Esophagus squamous epithelium (tissue), 5 donors: Measurements from ENCODE around the gene TMEM239. TPM values are rescaled to one million over a fixed set of nuclear protein-coding genes. Genes with fewer than 3 reads are reported as not detected.

Experiments used
- DNase-seq: peaks from one replicate; lab custom pipeline; 2025; lab: John Stamatoyannopoulos, UW
- H3K27ac ChIP-seq, 4 donors: fragments of 200-600 bp; sonication (generic); one replicate each; pipeline ENCODE4 v1.5.1; 2016 to 2019; ENCODE audit warnings: mild to moderate bottlenecking in 1 of 4
- H3K27me3 ChIP-seq, 4 donors: fragments of 200-600 bp; sonication (generic); 1 replicate in 3 of 4; 2 replicates in 1 of 4; pipeline versions ENCODE4 v1.5.1 to v1.6.0; 2017 to 2021; ENCODE audit warnings: antibody characterized with exemption in 1 of 4
- H3K36me3 ChIP-seq, 3 donors: fragments of 200-600 bp; sonication (generic); one replicate each; pipeline ENCODE4 v1.5.1; 2016 to 2019
- H3K4me1 ChIP-seq, 3 donors: fragments of 200-600 bp; sonication (generic); one replicate each; pipeline ENCODE4 v1.5.1; 2017 to 2019
- H3K4me3 ChIP-seq, 4 donors: fragments of 200-600 bp; sonication (generic); 1 replicate in 3 of 4; 2 replicates in 1 of 4; pipeline ENCODE4 v1.5.1; 2016 to 2019; ENCODE audit warnings: mild to moderate bottlenecking in 2 of 4, moderate library complexity in 1 of 4
- H3K9me3 ChIP-seq, 3 donors: fragments of 200-600 bp; sonication (generic); one replicate each; pipeline ENCODE4 v1.5.1; 2016 to 2019
- POLR2A ChIP-seq, 4 donors: fragments of 450-650 bp; IDR thresholded peaks; one replicate each; pipeline ENCODE4 v1.6.1; 2017; ENCODE audit warnings: antibody characterized with exemption in 4 of 4, mild to moderate bottlenecking in 4 of 4, moderate library complexity in 3 of 4
- WGBS, 2 donors: methylation state at CpG; one replicate each; pipeline ENCODE4 v1.1.5; 2018; 5-methylcytosine and 5-hydroxymethylcytosine counted together
- intact Hi-C: fragments of 100-400 bp; cut with DNase I; formaldehyde crosslinking; loops from one replicate; pipeline ENCODE4 v1.15.0; 2022
- total RNA-seq, 4 donors: library from RNA; depleted of rRNA; stranded (reverse); fragments of >200 nt; gene quantifications; one replicate each; pipeline ENCODE4 v1.1.0, GENCODE V29; 2016
- TF ChIP-seq, protein P1 (sequence below), 6 experiments: fragments of 450-650 bp in 4 of 6; fragments of 200-600 bp in 2 of 6; sonication (generic) in 2 of 6; IDR thresholded peaks; one replicate each; pipeline ENCODE4 v1.5.1; 2016 to 2019; ENCODE audit warnings: antibody characterized with exemption in 6 of 6, mild to moderate bottlenecking in 4 of 6, moderate library complexity in 4 of 6
- donor health status: DM: yes; HTN: yes; CAD: no.

TMEM239 gene
- total RNA-seq, 4 donors from 2014 or later: not detected

DNA sequence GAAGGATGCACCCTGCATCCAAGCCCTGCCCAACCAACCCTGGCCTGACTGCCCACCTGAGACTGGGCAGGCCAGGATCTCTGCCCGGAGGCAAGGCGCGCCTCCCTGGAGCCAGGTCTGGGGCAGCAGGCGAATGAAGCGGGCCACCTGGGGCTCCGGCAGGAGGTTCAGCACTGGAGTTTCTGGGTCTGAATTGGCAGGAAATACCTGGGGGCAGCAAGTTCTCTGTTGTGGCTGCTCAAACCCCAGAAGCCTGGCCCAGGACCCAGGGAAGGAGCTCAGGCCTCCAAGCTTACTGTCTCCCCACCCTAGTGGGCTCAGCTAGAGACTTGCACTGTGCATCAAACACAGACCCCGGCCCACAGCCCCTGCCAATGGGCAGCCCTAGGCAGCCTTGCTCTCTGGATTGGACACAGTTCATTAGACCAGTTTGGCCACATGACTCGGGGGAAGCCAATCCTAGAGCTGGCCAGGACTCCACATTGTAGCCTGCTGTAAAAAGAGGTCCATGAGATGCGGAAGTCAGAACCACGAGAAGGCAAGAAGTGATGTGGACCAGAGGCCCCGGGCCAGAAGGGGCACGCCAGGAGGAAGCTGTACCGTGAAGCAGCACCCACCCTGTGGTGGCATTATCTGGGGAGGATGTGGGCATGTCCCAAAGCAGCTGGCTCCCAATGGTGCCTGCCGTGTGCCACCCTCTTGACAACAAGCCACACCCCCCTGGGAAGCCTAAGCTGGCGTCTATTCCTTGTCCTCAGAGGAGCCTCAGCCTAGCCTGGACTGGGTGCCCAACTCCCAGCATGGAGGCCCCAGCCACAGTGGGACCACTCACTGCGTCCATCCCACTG is 18.8 kb upstream of the TMEM239 start:
- no peaks in the 10 kb centered on the region for H3K36me3 ChIP-seq
- 50 to 100% methylated on average over 2 of the region's 16 CpGs for WGBS, 2 donors
- H3K4me3 ChIP-seq: no peak overlapping the region
- no peaks in the 10 kb centered on the region for H3K9me3 ChIP-seq
- peaks cover 13 to 38% (median 19%) of the 10 kb centered on the region in 3 donors for H3K4me1 ChIP-seq
- TF ChIP-seq, protein P1, sequence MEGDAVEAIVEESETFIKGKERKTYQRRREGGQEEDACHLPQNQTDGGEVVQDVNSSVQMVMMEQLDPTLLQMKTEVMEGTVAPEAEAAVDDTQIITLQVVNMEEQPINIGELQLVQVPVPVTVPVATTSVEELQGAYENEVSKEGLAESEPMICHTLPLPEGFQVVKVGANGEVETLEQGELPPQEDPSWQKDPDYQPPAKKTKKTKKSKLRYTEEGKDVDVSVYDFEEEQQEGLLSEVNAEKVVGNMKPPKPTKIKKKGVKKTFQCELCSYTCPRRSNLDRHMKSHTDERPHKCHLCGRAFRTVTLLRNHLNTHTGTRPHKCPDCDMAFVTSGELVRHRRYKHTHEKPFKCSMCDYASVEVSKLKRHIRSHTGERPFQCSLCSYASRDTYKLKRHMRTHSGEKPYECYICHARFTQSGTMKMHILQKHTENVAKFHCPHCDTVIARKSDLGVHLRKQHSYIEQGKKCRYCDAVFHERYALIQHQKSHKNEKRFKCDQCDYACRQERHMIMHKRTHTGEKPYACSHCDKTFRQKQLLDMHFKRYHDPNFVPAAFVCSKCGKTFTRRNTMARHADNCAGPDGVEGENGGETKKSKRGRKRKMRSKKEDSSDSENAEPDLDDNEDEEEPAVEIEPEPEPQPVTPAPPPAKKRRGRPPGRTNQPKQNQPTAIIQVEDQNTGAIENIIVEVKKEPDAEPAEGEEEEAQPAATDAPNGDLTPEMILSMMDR (IDR thresholded peaks at IDR 0.05): no peak
- TF ChIP-seq POLR2A (IDR thresholded peaks at IDR 0.05): no peak
- DNase-seq: no peak
- intact Hi-C loops: no loop called here
- no peak overlapping the region for H3K27ac ChIP-seq
- H3K27me3 ChIP-seq: peaks cover 0 to 85% (median 8%) of the 10 kb centered on the region in 4 donors

DNA sequence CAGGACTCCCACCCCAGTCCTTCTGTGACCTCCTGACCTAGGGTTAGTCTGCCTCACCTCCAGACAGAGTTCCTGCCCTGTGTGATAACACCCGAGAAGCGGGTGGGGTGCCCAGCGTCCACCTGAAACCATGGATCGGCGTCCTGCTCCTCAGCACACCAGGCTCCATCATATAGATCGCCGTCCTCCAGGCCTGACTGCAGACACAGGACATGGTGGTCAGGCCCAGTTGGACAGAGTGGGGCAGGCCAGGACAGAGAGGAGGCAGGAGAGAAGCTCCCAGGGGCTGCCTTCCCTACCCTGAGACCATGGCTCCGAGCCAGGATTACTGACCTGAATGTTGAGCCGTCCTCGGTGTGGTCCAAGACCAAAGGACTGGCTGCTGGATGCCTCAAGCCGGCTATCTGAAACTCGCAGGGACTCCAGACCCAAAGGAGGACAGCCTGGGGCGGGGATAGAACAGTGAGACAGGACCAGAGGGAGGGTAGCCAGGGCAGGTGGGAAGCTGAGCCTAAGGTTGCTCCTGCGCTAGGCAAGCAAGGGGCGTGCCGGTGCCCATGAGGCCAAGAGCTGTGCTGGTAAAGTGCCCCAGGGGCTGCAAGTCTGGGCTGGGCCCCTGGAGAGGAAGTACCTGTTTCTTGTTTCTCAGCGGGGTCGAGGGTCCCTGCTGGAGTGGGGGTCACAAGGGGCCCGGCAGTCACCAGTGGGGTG is 17.9 kb upstream of the TMEM239 start:
- TF ChIP-seq, protein P1 (IDR thresholded peaks at IDR 0.05): no peak
- no peak for TF ChIP-seq POLR2A (IDR thresholded peaks at IDR 0.05)
- intact Hi-C loops: no loop called here
- no peak overlapping the region for H3K27ac ChIP-seq
- no peaks in the 10 kb centered on the region for H3K9me3 ChIP-seq
- peaks cover 13 to 38% (median 19%) of the 10 kb centered on the region in 3 donors for H3K4me1 ChIP-seq
- no peak for DNase-seq
- 45 to 65% methylated on average over 6 to 15 of the region's 19 CpGs for WGBS, 2 donors
- no peak overlapping the region for H3K4me3 ChIP-seq
- peaks cover 0 to 93% (median 8%) of the 10 kb centered on the region in 4 donors for H3K27me3 ChIP-seq
- no peaks in the 10 kb centered on the region for H3K36me3 ChIP-seq

DNA sequence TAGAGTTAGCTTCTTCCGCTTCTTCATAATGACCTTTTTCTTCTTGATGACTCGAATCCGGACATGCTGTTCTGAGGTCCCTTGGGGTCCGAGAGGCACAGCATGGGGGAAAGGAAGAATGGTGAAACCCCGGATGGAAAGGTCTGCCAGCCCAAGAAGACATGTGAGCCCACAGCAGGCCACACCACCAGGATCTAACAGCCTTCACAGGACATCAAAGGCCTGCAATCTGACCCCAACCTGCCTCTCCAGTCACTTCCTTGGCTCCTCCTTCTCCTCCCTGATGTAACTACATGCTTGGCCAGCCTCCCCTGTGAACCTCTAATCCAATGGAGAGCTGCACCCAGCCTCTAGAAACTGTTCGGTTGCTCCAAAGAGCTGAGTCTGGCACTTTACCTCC is 17.4 kb upstream of the TMEM239 start:
- no peak for DNase-seq
- Histone ChIP-seq H3K4me1 (peaks cover 13 to 38% (median 19%) of the 10 kb centered on the region in 3 donors), H3K4me3 (no peak overlapping the region), H3K9me3 (no peaks in the 10 kb centered on the region), H3K36me3 (no peaks in the 10 kb centered on the region), H3K27ac (no peak overlapping the region), H3K27me3 (peaks cover 0 to 93% (median 8%) of the 10 kb centered on the region in 4 donors)
- intact Hi-C loops: no loop called here
- WGBS, 2 donors: 65 to 83% methylated on average over 2 of the region's 6 CpGs
- TF ChIP-seq, protein P1 (IDR thresholded peaks at IDR 0.05): no peak
- no peak for TF ChIP-seq POLR2A (IDR thresholded peaks at IDR 0.05)

DNA sequence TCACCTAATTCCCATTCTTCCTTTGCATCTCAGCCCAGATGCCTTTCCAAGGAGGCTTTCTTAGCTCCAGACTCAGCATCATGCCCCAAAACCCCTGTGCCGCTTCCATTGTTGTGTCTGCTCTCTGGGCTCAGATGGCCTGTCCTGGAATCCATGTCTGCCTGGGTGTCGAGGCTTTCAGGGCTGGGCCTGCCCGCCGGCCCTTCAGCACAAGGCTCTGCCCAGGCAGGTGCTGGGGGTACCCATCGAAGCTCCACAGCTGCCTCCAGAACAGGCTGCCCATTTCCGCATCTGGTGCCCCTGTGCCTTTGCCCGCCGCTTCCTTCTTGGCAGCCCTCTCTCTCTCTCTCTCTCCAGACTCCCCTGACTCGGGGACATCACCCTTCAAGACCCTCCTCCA is 16.9 kb upstream of the TMEM239 start:
- H3K27me3 ChIP-seq: peaks cover 0 to 93% (median 8%) of the 10 kb centered on the region in 4 donors
- peak overlapping the region in 2 of 4 donors; percentile 41 to 62 for H3K4me3 ChIP-seq
- H3K27ac ChIP-seq: no peak overlapping the region
- no peak for DNase-seq
- WGBS, 2 donors: 52 to 53% methylated on average over 6 to 8 of the region's 9 CpGs
- TF ChIP-seq, protein P1 (IDR thresholded peaks at IDR 0.05): no peak
- no peak for TF ChIP-seq POLR2A (IDR thresholded peaks at IDR 0.05)
- peaks cover 13 to 38% (median 19%) of the 10 kb centered on the region in 3 donors for H3K4me1 ChIP-seq
- intact Hi-C loops: no loop called here
- H3K36me3 ChIP-seq: no peaks in the 10 kb centered on the region
- H3K9me3 ChIP-seq: no peaks in the 10 kb centered on the region
